ENCODE measurements around the gene PDZD2.
"Not testable (repeated sequence)": the region's sequence is repeated elsewhere in the genome, so short reads cannot be mapped to it uniquely, and the experiment has no call there.

The PDZD2 gene

DNA sequence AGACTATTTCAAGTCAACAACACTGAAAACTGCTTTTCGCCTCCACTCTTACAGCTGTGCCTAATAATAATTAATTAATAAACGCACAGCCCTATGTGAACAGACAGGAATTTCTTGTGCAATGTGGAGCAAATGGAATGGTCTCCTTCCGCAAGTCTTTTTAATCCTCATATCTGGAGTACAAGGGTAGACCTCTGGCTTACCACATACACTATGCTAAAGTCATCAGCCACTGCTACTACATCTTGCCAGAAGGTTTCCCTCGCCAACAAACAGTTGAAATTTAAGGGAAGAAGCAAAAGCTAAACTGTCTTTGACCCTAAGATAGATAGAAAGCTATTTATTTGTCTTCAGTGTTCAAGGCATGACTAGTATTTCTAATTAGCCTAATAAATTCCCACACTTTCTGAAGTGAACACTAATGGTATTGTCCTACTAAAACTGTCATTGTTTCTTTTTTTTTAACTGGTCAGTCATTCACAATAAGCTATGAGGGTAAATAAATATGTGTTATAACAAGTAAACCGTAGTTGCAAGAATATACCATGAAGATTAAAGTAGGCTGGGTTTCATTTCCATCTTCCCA lies 471.3 kb downstream of the PDZD2 start:
- no peak for DNase-seq (ENCODE audit: insufficient read length, low spot score)
- FAIRE-seq: no peak

DNA sequence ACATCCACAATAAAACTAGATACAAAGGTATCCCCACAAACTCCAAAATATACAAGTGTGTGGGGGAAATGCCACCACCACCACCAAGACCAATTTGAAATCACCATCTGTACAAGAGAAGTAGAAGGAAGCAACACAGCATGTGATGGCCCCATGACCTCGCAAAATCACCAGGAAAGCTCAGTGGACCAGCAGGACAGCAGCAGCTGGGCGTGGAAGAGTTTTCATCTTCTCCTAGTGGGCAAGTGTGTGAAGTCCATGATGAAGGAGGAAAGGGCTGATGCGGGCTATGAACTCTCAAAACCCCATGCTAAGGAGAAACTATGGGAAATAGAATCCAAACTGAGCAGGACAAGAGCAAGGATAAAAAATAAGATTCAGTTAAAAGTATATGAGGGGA lies 477.1 kb downstream of the PDZD2 start:
- DNase-seq (ENCODE audit: insufficient read length, low spot score) (peak; percentile 38), FAIRE-seq (peak; percentile 54)

DNA sequence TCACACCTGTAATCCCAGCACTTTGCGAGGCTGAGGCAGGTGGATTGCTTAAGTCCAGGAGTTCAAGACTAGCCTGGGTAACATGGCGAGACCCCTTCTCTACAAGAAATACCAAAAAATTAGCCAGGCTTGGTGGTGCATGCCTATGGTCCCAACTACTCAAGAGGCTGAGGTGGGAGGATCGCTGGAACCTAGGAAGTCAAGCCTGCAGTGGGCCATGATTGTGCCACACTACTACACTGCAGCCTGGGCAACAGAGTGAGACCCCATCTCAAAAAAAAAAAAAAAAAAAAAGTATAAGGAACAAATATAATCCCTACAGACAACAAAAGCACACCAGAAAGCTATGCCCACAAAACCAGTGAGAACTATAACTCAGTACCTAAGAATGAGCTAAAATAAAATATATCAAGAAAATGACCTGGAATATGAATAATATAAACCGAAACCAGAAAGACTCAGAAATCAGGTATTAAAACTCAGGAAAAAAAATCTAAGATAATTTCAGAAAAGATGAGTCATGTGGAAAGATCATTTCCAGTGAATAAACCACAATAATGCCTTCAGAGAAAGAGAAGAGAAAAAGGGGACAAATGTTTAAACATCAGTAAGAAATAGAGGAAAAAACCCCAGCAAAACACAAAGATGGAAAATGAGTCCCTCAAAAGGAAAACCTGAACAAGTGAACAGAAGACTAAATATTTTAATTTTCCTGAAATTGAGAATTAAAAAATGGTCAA lies 477.8 kb downstream of the PDZD2 start:
- no peak for FAIRE-seq
- no peak for DNase-seq (ENCODE audit: insufficient read length, low spot score)

DNA sequence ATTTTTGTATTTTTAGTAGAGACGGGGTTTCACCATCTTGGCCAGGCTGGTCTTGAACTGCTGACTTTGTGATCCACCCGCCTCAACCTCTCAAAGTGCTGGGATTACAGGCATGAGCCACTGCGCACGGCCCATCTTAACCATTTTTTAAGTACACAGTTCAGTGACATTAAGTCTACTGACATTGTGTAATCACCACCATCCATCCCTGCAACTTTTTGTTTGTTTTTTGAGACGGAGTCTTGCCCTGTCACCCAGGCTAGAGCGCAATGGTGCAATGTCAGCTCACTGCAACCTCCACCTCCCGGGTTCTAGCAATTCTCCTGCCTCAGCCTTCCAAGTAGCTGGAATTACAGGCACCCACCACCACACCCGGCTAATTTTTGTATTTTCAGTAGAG lies 480.0 kb downstream of the PDZD2 start:
- DNase-seq (ENCODE audit: insufficient read length, low spot score); FAIRE-seq: not testable (repeated sequence)

DNA sequence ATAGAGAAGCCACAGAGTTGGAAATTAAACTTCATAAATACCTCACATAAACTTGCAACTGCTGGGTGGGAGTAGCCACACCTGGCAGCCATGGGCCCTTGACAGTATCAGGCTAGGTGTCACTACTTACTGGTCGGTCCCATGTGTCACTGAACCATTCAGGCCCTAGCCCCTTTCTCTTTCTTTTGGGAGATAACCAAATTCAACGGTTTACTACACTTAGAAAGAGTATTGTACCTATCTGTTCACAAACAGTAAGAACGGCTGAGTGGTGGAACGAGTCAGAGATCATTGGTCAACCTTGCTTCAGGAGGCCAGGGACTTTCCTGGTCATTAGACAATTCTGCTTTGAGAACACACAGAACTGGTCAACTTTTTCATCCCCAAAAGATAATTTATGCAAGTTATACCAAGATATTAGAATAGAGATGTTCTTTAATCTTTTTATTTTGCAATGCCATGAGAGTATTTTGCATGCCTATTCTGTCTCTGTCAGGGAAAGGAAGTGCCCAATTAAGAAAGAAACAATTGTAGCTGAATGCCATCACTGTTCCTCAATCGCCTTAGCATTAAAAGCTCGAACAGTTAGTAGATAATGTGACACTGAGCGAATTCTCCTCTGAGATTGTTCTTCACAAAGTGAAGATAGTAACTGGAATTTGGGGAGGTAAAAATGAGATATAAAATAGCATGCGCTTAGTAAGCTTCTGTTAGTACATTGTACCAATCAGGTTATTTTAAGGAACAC lies 484.3 kb downstream of the PDZD2 start:
- DNase-seq (ENCODE audit: insufficient read length, low spot score) (no peak), FAIRE-seq (no peak)

DNA sequence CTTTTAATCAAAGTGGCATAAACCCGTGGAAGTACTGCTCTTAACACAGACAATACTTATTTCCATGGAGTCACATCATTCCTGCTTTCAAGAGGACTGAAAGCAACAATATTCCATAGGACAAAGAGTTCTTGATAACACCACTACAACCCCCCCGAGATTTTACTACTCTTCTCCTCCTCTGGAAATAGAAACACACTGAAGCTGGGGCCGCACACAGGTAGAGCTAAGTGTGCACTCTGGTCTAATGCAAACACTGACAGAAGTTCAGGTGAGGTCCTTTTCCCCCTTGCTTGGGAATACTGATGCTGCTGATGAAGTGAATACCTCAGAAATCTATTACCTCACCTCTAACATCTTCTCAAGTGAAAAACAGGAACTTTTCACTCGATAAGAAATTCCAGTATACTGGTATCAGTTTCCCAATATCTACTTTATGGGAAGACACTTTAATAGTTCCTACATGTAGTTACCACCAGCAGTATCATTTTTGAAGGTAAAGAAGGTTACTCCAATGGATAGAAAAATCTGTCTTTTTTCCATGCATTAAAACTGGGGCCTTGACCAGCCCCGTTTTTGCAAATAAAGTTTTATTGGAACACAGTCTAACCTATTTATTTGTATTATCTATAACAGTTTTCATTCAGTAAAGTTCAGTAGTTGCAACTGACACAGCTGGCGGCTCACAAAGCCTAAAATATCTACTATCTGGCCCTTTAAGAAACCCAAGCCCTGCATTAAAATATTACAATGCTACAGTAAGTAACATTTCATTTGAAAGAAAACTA lies 485.2 kb downstream of the PDZD2 start:
- DNase-seq (ENCODE audit: insufficient read length, low spot score) (no peak), FAIRE-seq (no peak)

DNA sequence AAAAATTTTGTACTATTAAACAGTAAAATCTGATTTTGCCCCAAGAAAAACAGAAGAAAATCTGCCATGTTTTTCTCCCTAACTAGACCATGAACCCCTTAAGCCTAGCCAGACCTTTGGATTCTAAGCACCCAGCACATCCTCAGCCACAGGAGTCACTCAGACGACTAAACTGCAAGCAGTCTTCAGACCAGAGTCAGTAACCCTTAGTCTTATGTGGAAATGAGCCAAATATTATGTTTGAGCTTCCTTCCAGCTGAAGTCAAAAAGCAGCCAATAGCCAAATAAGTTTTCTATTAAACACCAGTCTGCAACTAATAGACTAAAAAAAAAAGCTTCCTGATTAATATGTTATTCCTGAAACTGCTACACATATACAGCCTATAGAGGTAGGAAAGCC lies 487.8 kb downstream of the PDZD2 start:
- no peak for DNase-seq (ENCODE audit: insufficient read length, low spot score)
- FAIRE-seq: no peak

DNA sequence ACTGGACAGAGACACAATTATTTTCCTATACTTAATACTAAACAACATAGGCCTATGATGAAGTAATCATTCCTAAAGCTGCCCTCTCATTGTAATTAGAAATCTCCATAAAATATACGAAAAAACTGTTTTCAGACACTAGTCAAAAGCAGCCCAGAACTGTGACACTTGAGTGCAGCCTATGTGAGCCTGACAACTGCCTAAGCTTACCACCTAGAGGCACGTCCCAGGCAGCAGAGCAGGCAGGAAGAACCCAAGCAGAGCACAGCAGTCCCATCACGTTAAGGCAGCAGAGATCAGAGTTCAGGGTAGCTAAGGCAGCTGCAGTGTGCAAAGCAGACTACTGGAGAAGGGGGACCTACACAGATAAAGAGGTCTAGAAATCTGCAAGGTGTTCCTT lies 488.8 kb downstream of the PDZD2 start:
- DNase-seq (ENCODE audit: insufficient read length, low spot score) (no peak), FAIRE-seq (peak; percentile 54)

DNA sequence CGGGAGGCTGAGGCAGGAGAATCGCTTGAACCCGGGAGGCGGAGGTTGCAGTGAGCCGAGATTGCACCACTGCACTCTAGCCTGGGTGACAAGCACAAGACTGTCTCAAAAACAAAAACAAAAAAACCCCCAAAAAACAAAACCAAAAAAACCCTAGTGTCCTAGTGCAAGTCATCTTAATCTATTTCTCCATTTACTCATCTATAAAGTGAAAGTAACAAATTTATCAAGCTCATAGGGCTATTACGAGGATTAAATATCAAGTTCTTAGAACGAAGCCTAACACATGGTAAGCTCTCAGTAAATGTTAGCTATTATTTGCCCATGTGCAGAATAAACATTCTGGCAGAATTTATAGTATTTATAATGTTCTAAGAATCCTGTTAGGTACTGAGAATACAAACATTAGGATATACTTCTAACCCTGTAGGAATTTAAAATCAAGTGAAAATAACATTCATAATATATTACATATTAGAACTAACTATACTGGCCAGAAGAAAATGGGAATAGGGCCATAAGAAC lies 490.2 kb downstream of the PDZD2 start:
- FAIRE-seq: no peak
- no peak for DNase-seq (ENCODE audit: insufficient read length, low spot score)

DNA sequence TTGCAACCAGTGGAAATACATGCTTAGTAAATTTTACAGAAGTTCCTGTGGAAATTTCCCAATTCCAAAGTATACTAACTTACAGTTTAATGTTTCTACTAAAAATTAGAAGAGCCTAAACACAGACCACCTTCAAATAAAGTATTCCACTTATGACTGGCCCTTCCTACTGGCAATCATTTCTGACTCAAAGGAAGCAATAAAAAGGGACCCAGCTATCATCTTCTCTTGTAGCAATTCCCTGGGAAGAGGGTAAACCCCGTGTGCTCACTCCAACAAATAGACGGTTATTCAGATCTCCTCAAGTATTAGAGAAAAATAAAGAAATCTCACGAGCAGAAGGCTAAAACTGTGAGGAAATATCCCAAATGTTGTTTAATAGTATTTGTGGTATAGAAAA lies 491.9 kb downstream of the PDZD2 start:
- no peak for DNase-seq (ENCODE audit: insufficient read length, low spot score)
- no peak for FAIRE-seq

DNA sequence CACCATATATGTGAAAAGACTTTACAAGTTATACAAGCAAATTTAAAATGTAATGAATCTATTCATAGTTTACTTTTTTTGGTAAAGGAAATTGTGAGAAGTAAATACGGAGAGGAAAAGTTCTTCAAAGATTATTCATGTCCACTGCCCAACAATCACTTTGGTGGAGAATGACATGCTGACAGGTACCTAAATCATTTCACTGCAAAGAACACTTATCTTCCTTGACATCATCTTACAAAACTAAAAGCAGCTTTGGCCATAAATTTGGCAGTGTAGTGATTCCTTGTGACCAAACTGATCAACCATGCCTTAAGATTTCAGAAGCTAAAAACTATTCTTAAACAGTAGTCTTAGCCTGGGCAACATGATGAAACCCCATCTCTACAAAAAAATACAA lies 492.7 kb downstream of the PDZD2 start:
- no peak for DNase-seq (ENCODE audit: insufficient read length, low spot score)
- FAIRE-seq: no peak

DNA sequence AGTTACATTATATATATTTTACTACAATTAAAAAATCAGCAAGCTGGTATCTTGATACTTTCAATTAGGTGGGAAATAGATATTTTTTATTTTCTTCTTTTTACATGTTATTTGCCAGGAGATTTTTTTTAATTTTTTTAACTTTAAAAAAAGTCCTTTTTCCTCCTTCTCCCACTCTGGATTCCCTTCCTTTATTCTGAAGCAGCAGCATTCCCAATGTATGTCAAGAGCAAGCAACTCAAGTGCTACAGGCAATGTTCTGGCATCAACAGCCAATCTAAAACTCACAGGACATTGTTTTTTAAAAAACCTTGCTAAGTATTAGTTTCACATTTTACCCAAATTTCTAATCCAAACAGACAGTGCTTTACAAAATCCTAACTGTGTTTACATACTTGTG lies 493.8 kb downstream of the PDZD2 start:
- DNase-seq (ENCODE audit: insufficient read length, low spot score) (no peak), FAIRE-seq (no peak)

DNA sequence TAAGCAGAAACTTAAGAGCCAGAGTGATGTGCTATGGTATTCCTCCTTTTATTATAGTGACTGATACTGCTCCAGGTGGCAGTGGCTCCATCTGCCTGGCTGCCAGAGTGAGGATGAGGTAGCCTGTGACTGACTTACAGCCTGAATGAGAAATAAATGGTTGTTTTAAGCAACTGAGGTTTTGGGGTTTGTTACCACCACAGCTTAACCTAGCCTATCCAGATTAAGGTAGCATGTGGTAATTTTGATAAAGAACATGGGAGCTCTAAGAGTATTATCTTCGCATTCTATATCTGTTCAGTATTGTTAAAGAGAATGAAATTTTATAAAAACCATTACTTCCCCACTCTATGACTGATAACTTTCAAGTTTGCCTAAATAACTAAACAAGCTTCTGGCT lies 496.2 kb downstream of the PDZD2 start:
- FAIRE-seq (no peak), DNase-seq (ENCODE audit: insufficient read length, low spot score) (no peak)

DNA sequence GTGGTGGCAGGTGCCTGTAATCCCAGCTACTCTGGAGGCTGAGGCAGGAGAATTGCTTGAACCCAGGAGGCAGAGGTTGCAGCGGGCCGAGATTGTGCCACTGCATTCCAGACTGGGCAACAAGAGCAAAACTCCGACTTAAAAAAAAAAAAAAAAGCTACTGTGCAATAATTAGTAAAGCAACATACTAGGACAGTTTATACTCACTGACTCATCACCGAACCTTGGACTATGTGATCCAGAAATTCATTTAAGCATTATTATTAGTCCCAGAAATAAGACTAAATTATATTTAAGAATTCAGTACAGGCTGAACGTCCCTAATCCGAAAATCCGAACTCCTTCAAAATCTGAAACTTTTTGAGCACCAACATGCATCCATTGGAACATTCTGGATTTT lies 497.4 kb downstream of the PDZD2 start:
- no peak for DNase-seq (ENCODE audit: insufficient read length, low spot score)
- FAIRE-seq: no peak

DNA sequence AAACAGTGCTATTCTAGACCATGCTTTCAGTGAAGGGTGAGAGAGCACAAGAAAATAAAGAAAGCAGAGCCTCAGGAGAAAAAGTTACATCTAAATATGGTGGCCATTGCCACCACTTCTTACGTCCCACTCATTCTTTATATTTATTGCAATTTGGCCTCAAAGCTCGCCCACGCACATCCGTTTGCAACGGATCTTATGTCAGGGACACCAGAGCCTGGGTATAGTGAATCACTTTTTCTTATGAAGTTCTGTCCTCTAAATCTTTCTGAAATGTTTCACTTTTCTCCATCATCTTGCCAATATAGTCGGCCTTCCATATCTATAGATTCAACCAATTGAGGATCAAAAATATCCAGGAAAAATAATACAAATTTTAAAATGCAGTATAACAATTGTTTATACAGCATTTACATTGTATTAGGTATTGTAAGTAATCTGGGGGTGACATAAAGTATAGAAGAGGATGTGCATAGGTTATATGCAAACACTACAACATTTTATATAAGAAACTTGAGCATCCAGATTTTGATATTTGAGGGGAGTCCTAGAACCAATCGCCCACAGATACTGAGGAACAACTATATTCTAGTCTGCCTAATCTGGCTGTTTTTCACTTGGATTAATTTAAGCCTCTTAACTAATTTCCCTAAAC lies 500.0 kb downstream of the PDZD2 start:
- FAIRE-seq (no peak), DNase-seq (ENCODE audit: insufficient read length, low spot score) (no peak)

DNA sequence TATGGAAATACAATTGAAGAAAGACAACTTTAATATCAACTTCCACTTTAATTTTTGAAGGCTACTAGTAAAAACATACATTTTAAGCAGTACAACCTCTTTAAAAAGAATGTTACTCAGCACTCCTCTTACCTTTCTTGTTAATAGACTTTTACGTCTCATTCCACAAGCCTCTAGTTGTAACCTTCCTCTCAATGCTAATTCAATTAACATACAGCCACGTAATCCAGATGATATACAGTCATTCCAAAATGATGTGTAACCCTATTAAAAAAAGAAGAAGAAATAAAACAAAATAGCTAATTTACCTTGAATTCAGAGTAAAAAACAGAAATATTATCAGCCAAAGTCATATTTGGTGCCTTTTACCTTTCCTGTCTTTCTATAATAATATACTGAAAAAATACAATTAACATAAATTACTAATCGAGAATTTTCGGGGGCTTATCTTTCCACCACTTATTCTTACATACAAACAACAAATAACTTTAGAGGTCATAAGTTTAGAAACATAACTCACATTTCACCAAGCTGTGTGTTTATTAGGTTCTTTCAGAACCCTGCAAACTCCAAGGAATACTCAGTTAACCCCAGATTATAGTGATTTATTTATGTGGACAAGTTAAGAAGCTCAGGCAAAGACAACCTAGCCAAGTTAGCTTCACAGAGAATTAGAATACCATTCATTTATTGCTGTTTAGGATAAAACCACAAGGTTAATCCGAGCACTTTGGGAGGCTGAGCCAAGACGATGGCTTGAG lies 504.9 kb downstream of the PDZD2 start:
- DNase-seq (ENCODE audit: insufficient read length, low spot score): no peak
- no peak for FAIRE-seq

DNA sequence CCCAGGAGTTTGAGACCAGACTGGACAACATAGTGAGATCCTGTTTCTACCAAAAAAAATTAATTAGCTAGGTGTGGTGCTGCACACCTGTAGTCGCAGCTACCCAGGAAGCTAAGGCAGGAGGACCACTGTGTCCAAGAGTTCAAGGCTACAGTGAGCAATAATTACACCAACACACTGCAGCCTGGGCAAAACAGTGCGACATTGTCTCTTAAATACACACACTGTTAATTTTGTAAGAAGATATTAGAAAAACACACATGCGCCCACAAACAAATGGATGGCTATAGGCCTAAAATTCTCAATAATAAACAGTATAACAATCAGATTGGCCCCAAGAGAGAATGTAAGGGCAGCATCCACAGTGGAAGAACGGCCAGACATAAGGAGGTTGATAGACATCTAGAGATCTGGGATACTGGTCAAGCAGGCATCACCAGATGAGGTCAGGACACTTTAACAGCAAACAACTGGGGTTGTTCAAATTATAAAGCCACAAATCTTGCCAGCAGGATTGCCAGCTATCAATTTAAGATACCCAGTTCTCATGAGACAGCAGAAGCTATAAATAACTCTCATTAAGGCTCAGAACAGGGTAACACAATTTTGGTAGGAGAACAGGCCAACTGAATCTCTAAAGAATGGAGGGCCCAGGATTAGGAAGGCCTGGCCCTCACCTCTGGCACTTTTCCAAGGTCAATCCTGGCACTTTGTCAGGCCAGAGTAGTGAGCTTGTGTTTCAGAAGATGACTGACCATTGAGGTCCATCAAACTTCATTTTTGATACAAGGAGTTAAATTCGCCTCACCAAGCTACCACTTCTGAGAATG lies 505.7 kb downstream of the PDZD2 start:
- FAIRE-seq (peak; percentile 16), DNase-seq (ENCODE audit: insufficient read length, low spot score) (no peak)

DNA sequence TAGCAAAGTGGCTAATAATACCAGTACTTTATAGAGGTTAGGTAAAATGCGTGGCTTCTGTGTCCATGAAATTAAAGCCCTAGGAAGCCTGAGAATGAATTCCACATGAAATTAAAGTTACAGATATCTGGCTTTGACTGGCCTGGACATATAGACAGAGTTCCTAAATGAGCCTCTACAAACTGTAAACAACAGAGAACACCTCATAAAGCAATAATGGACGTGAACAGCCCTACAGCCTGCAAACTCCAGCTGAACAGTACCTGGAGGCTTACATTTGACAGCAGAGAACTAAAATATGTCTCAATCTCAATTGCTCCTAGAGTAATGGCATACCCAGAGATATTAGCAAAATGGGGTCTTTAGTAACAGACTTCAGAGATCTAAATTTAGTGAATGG lies 506.4 kb downstream of the PDZD2 start:
- no peak for DNase-seq (ENCODE audit: insufficient read length, low spot score)
- FAIRE-seq: peak; percentile 31

DNA sequence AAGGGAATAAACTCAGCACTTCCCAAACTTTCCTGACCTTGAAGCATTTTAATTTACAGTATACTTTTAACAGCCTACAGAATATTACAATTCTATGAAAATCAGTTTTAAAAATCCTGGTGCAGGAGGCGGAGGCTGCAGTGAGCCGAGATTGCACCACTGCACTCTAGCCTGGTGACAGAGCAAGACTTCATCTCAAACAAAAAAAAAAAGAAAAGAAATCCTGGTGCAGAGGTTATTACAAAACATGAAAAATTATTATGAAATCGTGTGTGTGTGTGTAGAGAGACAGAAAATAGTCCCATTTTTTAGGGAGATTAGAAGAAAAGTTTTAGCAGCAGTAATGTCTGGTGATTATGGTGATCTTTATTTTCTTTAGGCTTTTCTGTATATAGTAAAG lies 508.3 kb downstream of the PDZD2 start:
- FAIRE-seq (no peak), DNase-seq (ENCODE audit: insufficient read length, low spot score) (no peak)
